Keratinocyte (primary cell): ENCODE data around the gene RECK. TPM values are rescaled to one million over a fixed set of nuclear protein-coding genes. Genes with fewer than 3 reads are reported as not detected.

Source experiments
- DNase-seq: peaks from one replicate; pipeline ENCODE4 v3.0.0-alpha.2; 2011; ENCODE audit warnings: low read depth, missing footprints, low spot score
- FAIRE-seq: peaks from 2 replicates; lab custom pipeline; 2011; peaks lifted over from hg19 to GRCh38; lab: Jason Lieb, UNC
- H2AFZ ChIP-seq: 2 replicates; pipeline ENCODE4 v1.6.0; 2012; ENCODE audit warnings: low read length, control low read depth, inconsistent platforms; ENCODE audit not compliant: control insufficient read depth
- H3K27ac ChIP-seq: 2 replicates; pipeline ENCODE4 v1.5.1; 2011; ENCODE audit warnings: low read length; ENCODE audit not compliant: control insufficient read depth, insufficient read depth
- H3K27me3 ChIP-seq: 3 replicates; pipeline ENCODE4 v1.6.0; 2011; ENCODE audit warnings: low read length; ENCODE audit not compliant: control insufficient read depth, insufficient read depth; ENCODE audit errors: extremely low read depth
- H3K36me3 ChIP-seq, 2 experiments: 2 replicates in 1 of 2; 3 replicates in 1 of 2; pipeline ENCODE4 v1.5.1; 2011; ENCODE audit warnings: low read length in 2 of 2, mild to moderate bottlenecking in 1 of 2; ENCODE audit not compliant: control insufficient read depth in 2 of 2, insufficient read depth in 2 of 2; ENCODE audit errors: extremely low read depth in 1 of 2
- H3K4me1 ChIP-seq: 3 replicates; pipeline ENCODE4 v1.5.1; 2011; ENCODE audit warnings: low read length; ENCODE audit not compliant: control insufficient read depth, insufficient read depth; ENCODE audit errors: extremely low read depth
- H3K4me2 ChIP-seq: 3 replicates; pipeline ENCODE4 v1.6.0; 2011; ENCODE audit warnings: low read depth, low read length; ENCODE audit not compliant: control insufficient read depth, insufficient read depth; ENCODE audit errors: extremely low read depth
- H3K4me3 ChIP-seq, 3 experiments: fragments of 200-600 bp in 1 of 3; sonication (generic) in 1 of 3; 2 replicates in 2 of 3; 3 replicates in 1 of 3; pipeline ENCODE4 v1.5.1; 2011 to 2016; ENCODE audit warnings: low read length in 3 of 3, mild to moderate bottlenecking in 3 of 3, control low read depth in 2 of 3, inconsistent platforms in 1 of 3, low read depth in 1 of 3, mixed read lengths in 1 of 3, mixed run types in 1 of 3, moderate library complexity in 1 of 3; ENCODE audit not compliant: control insufficient read depth in 2 of 3, insufficient read depth in 2 of 3; ENCODE audit errors: extremely low read depth in 1 of 3
- H3K79me2 ChIP-seq: 2 replicates; pipeline ENCODE4 v1.6.0; 2012; ENCODE audit warnings: low read length; ENCODE audit not compliant: control insufficient read depth, insufficient read depth
- H3K9ac ChIP-seq: 3 replicates; pipeline ENCODE4 v1.6.0; 2011; ENCODE audit warnings: low read length; ENCODE audit not compliant: control insufficient read depth, insufficient read depth; ENCODE audit errors: extremely low read depth
- H3K9me1 ChIP-seq: 3 replicates; pipeline ENCODE4 v1.6.0; 2011; ENCODE audit warnings: low read length; ENCODE audit not compliant: control insufficient read depth, insufficient read depth; ENCODE audit errors: extremely low read depth
- H3K9me3 ChIP-seq: 2 replicates; pipeline ENCODE4 v1.5.1; 2012; ENCODE audit warnings: low read depth, low read length; ENCODE audit not compliant: control insufficient read depth
- H4K20me1 ChIP-seq: 3 replicates; pipeline ENCODE4 v1.6.0; 2011; ENCODE audit warnings: low read length; ENCODE audit not compliant: control insufficient read depth, insufficient read depth; ENCODE audit errors: extremely low read depth
- EZH2 ChIP-seq: IDR thresholded peaks from one replicate; pipeline ENCODE4 v1.6.1; 2012; ENCODE audit warnings: inconsistent platforms, mild to moderate bottlenecking, low read length, moderate library complexity
- dilution Hi-C: fragments of 300-500 bp; cut with MboI; formaldehyde crosslinking; loops from one replicate; pipeline ENCODE4 v1.7.0; 2020; ENCODE audit warnings: low sequenced_read_pairs; ENCODE audit not compliant: extremely low pct_ligation_motif_present
- polyA plus RNA-seq, 5 experiments: library from polyadenylated mRNA; depleted of rRNA in 3 of 5; stranded (reverse) in 3 of 5; stranded (forward) in 1 of 5; unstranded in 1 of 5; fragments of >200 nt; gene quantifications; 1 replicate in 1 of 5; 2 replicates in 3 of 5; 3 replicates in 1 of 5; pipeline versions ENCODE4 v1.2.1 to v1.2.3, GENCODE V29; 2011 to 2012; ENCODE audit warnings: missing spikeins in 2 of 5, low read depth in 1 of 5, low replicate concordance in 1 of 5
- TF ChIP-seq, protein P1 (sequence below), 3 experiments: IDR thresholded peaks in 1 of 3; conservative IDR thresholded peaks in 1 of 3; optimal IDR thresholded peaks in 1 of 3; 2 replicates in 2 of 3; 3 replicates in 1 of 3; pipeline versions ENCODE3 to v1.5.1; 2011; ENCODE audit warnings: low read length in 3 of 3, mild to moderate bottlenecking in 3 of 3, moderate library complexity in 2 of 3, control low read depth in 1 of 3, inconsistent platforms in 1 of 3; ENCODE audit not compliant: insufficient read depth in 2 of 3; ENCODE audit errors: extremely low read depth in 1 of 3

The RECK gene
- polyA plus RNA-seq, 1 donor (not counting 4 experiments of a cell fraction or from before 2014, with no cell fraction given), result 4.6 TPM

DNA sequence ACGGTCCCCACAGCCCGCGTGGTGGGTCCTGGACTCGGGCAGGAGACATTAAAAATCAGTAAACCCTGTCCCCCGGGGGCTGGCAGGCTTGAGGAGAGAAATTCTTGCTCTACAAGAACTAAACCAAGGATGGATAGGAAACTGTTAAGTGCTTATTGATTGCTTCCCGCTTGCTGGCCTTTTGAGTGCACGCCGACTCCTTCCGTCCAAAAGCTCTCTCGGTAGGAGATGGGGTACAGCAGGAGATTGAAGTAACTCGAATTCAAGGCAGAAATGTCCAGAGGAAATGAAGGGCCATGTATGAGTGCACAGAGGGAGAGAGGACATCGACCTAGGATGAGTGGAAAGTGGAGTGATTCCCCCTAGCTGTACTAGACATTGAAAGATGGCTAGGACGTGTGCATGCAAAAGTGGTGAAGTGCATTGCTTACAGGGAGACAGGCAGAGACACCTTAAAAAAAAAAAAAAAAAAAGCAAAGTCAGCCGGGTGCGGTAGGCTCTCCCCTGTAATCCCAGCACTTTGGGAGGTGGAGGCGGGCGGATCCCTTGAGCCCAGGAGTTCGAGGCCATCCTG is 923 bp downstream of the RECK start:
- H3K4me2 ChIP-seq, result peak overlapping the region; percentile 77
- H2AFZ ChIP-seq, result peak overlapping the region; percentile 67
- dilution Hi-C loops, result no loop called here
- H3K9me1 ChIP-seq, result no peaks in the 10 kb centered on the region
- H3K4me3 ChIP-seq, result peak overlapping the region; percentile 83 to 88 (median 86)
- H3K27ac ChIP-seq, result peak overlapping the region; percentile 64
- no peaks in the 10 kb centered on the region for H3K27me3 ChIP-seq
- no peaks in the 10 kb centered on the region for H4K20me1 ChIP-seq
- TF ChIP-seq EZH2, result no peak
- TF ChIP-seq, protein P1, sequence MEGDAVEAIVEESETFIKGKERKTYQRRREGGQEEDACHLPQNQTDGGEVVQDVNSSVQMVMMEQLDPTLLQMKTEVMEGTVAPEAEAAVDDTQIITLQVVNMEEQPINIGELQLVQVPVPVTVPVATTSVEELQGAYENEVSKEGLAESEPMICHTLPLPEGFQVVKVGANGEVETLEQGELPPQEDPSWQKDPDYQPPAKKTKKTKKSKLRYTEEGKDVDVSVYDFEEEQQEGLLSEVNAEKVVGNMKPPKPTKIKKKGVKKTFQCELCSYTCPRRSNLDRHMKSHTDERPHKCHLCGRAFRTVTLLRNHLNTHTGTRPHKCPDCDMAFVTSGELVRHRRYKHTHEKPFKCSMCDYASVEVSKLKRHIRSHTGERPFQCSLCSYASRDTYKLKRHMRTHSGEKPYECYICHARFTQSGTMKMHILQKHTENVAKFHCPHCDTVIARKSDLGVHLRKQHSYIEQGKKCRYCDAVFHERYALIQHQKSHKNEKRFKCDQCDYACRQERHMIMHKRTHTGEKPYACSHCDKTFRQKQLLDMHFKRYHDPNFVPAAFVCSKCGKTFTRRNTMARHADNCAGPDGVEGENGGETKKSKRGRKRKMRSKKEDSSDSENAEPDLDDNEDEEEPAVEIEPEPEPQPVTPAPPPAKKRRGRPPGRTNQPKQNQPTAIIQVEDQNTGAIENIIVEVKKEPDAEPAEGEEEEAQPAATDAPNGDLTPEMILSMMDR (optimal IDR thresholded peaks at IDR 0.05 in 1 of 3, IDR thresholded peaks at IDR 0.05 in 1 of 3, conservative IDR thresholded peaks at IDR 0.05 in 1 of 3; ENCODE audit: extremely low read depth in 1 of 3, insufficient read depth in 2 of 3, low read length in 3 of 3), result no peak
- H3K79me2 ChIP-seq, result peaks cover 14% of the 10 kb centered on the region
- H3K9me3 ChIP-seq, result no peaks in the 10 kb centered on the region
- H3K9ac ChIP-seq, result peak overlapping the region; percentile 79
- peak; percentile 68 for FAIRE-seq
- peaks cover 20% of the 10 kb centered on the region for H3K4me1 ChIP-seq
- DNase-seq, result no peak
- H3K36me3 ChIP-seq, result no peaks in the 10 kb centered on the region

DNA sequence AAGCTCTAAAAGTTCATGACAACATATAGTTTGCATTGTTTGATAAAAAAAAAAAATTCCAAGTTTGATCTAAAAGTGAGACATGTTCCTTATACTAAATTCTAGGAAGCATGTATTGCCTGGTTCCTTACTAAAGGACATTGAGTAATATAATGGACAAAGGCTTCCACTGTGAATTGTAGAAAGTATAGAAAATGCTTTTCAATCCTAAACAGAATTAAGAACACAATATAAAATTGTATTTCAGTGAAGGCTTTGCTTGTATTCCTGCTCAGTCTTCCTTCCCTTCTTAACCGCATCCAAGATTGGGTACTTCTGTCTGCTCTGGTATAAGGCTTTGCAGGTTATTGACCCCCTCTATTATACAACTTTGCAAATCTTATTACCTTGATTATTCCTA is 2.4 kb downstream of the RECK start:
- Histone ChIP-seq H3K4me2 (no peak overlapping the region), H3K79me2 (peaks cover 14% of the 10 kb centered on the region), H4K20me1 (no peaks in the 10 kb centered on the region), H3K9ac (no peak overlapping the region), H3K36me3 (no peaks in the 10 kb centered on the region), H2AFZ (no peak overlapping the region), H3K27me3 (no peaks in the 10 kb centered on the region), H3K4me1 (peaks cover 20% of the 10 kb centered on the region), H3K4me3 (no peak overlapping the region), H3K9me3 (no peaks in the 10 kb centered on the region), H3K27ac (no peak overlapping the region), H3K9me1 (no peaks in the 10 kb centered on the region)
- DNase-seq (no peak), FAIRE-seq (no peak)
- dilution Hi-C loops, result no loop called here
- TF ChIP-seq, protein P1 (optimal IDR thresholded peaks at IDR 0.05 in 1 of 3, IDR thresholded peaks at IDR 0.05 in 1 of 3, conservative IDR thresholded peaks at IDR 0.05 in 1 of 3; ENCODE audit: extremely low read depth in 1 of 3, insufficient read depth in 2 of 3, low read length in 3 of 3), result no peak
- TF ChIP-seq EZH2, result no peak
